ENCODE measurements around the gene CCDC40. TPM values are rescaled to one million over a fixed set of nuclear protein-coding genes. Genes with fewer than 3 reads are reported as not detected.

The CCDC40 gene
- total RNA-seq, 2 experiments from 2014 or later: not detected

DNA sequence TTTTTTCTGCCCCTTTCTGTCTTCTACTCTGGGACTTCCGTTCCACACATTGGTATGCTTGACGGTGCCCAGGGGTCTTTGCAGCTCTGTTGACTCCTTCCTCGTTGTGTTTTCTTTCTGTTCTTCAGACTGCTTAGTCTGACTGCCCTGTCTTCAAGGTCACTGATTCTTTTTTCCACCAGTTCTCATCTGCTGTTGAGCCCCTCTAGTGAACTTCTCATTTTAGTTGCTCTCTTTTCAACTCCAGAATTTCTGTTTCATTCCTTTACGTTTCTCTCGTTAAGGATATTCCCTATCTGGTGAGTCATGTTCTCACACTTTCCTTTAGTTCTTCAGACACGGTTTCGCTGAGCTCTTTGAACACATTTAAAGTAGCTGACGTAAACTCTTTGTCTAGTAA lies 78.7 kb downstream of the CCDC40 start:
- H3K27ac ChIP-seq (ENCODE audit: low read depth, low read length, poor library complexity, severe bottlenecking): no peak overlapping the region
- no peaks in the 10 kb centered on the region for H3K9me2 ChIP-seq (ENCODE audit: insufficient read depth, low read length)
- POLR2A ChIA-PET: interaction anchor here (0.7 kb wide), 1 partner anchor 36 kb away, joined by 3 read pairs; no protein-coding TSS in a partner anchor
- CTCF ChIA-PET (ENCODE audit: unreplicated experiment): interaction anchor here (0.9 kb wide), 1 partner anchor 12 kb away, joined by 3 read pairs; no protein-coding TSS in a partner anchor
- no peaks in the 10 kb centered on the region for H3K36me3 ChIP-seq (ENCODE audit: insufficient read depth, low read length)
- no peaks in the 10 kb centered on the region for H4K20me1 ChIP-seq (ENCODE audit: insufficient read depth, low read length)
- intact Hi-C loops (cut with micrococcal nuclease; ENCODE audit: unreplicated experiment): no loop called here
- no peak overlapping the region for H2AFZ ChIP-seq (ENCODE audit: low read length)
- DNase-seq (ENCODE audit: low spot score): no peak
- no peaks in the 10 kb centered on the region for H3K79me2 ChIP-seq (ENCODE audit: insufficient read depth, low read depth, low read length)
- TF ChIP-seq, protein P1, sequence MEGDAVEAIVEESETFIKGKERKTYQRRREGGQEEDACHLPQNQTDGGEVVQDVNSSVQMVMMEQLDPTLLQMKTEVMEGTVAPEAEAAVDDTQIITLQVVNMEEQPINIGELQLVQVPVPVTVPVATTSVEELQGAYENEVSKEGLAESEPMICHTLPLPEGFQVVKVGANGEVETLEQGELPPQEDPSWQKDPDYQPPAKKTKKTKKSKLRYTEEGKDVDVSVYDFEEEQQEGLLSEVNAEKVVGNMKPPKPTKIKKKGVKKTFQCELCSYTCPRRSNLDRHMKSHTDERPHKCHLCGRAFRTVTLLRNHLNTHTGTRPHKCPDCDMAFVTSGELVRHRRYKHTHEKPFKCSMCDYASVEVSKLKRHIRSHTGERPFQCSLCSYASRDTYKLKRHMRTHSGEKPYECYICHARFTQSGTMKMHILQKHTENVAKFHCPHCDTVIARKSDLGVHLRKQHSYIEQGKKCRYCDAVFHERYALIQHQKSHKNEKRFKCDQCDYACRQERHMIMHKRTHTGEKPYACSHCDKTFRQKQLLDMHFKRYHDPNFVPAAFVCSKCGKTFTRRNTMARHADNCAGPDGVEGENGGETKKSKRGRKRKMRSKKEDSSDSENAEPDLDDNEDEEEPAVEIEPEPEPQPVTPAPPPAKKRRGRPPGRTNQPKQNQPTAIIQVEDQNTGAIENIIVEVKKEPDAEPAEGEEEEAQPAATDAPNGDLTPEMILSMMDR (conservative IDR thresholded peaks at IDR 0.05; ENCODE audit: low read length): no peak
- TF ChIP-seq EZH2phosphoT487 (IDR thresholded peaks at IDR 0.05; ENCODE audit: borderline replicate concordance, low read depth, low read length): no peak
- no peak overlapping the region for H3K4me3 ChIP-seq (ENCODE audit: low read depth, low read length, poor library complexity, severe bottlenecking)
- peaks cover 8% of the 10 kb centered on the region for H3K4me1 ChIP-seq (ENCODE audit: insufficient read depth, low read length, poor library complexity, severe bottlenecking)
- BruUV-seq (replicated peaks): no TSS peak
- no peaks in the 10 kb centered on the region for H3K9me3 ChIP-seq (ENCODE audit: low read length)
- H3K4me2 ChIP-seq (ENCODE audit: low read length): no peak overlapping the region

DNA sequence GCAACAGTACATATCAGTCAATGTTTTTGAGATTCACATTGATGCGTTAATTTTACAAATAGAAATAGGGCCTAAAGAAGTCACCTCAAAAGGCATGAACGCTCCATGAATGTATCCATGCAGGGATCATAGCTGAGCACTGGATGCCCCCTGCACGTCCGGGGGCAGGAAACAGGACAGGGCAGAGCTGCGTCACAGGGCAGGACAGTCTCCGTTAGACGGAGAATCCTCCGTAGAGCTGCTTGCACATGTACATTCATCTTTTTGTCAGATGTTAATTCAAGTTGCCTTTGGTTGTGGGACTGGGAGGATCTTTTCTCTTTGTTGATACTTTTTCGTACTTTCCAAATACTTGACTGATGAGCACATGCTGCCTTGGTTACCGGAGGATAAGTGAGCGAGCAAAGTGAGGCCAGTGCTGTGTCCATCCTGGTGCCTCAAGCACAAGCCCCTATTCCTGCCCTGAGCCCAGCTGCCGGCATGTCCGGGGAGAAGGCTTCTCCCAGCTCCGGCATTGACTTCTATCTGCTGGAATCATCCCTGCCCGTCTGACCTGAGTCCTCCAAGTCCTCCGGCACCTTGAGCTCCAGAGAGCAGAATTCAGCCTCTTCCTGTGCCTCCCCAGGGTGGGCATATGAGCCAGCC lies 80.0 kb downstream of the CCDC40 start:
- BruUV-seq (replicated peaks): no TSS peak
- no peak for TF ChIP-seq EZH2phosphoT487 (IDR thresholded peaks at IDR 0.05; ENCODE audit: borderline replicate concordance, low read depth, low read length)
- TF ChIP-seq, protein P1 (conservative IDR thresholded peaks at IDR 0.05; ENCODE audit: low read length): no peak
- peaks cover 8% of the 10 kb centered on the region for H3K4me1 ChIP-seq (ENCODE audit: insufficient read depth, low read length, poor library complexity, severe bottlenecking)
- ChIA-PET CTCF (ENCODE audit: unreplicated experiment) (no interaction called here), POLR2A (no interaction called here)
- H3K4me2 ChIP-seq (ENCODE audit: low read length): no peak overlapping the region
- DNase-seq (ENCODE audit: low spot score): no peak
- H3K9me2 ChIP-seq (ENCODE audit: insufficient read depth, low read length): no peaks in the 10 kb centered on the region
- no peaks in the 10 kb centered on the region for H3K9me3 ChIP-seq (ENCODE audit: low read length)
- no peak overlapping the region for H2AFZ ChIP-seq (ENCODE audit: low read length)
- H4K20me1 ChIP-seq (ENCODE audit: insufficient read depth, low read length): no peaks in the 10 kb centered on the region
- no peak overlapping the region for H3K27ac ChIP-seq (ENCODE audit: low read depth, low read length, poor library complexity, severe bottlenecking)
- no peaks in the 10 kb centered on the region for H3K36me3 ChIP-seq (ENCODE audit: insufficient read depth, low read length)
- no peak overlapping the region for H3K4me3 ChIP-seq (ENCODE audit: low read depth, low read length, poor library complexity, severe bottlenecking)
- H3K79me2 ChIP-seq (ENCODE audit: insufficient read depth, low read depth, low read length): no peaks in the 10 kb centered on the region
- intact Hi-C loops (cut with micrococcal nuclease; ENCODE audit: unreplicated experiment): no loop called here

DNA sequence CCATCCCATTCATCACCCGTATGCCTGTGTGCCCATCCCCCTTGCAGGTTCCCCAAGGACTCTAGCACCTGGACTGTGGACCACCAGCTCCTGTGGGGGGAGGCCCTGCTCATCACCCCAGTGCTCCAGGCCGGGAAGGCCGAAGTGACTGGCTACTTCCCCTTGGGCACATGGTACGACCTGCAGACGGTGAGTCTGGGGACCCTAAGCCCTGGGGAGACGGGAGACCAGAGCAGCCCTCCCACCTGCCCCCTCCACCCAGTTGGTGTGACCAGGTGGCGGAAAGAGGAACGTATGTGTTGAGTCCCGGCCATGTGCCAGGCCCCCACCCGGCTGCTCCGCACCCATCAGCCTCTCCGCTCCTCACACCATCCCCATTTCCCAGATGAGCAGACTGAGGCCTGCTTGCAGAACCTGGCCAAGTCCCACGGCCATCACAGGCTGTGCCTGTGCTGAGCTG lies 80.5 kb downstream of the CCDC40 start:
- H3K4me3 ChIP-seq (ENCODE audit: low read depth, low read length, poor library complexity, severe bottlenecking): no peak overlapping the region
- no peaks in the 10 kb centered on the region for H3K79me2 ChIP-seq (ENCODE audit: insufficient read depth, low read depth, low read length)
- no peak overlapping the region for H2AFZ ChIP-seq (ENCODE audit: low read length)
- ChIA-PET POLR2A (no interaction called here), CTCF (ENCODE audit: unreplicated experiment) (no interaction called here)
- H4K20me1 ChIP-seq (ENCODE audit: insufficient read depth, low read length): no peaks in the 10 kb centered on the region
- no peaks in the 10 kb centered on the region for H3K9me2 ChIP-seq (ENCODE audit: insufficient read depth, low read length)
- peaks cover 8% of the 10 kb centered on the region for H3K4me1 ChIP-seq (ENCODE audit: insufficient read depth, low read length, poor library complexity, severe bottlenecking)
- intact Hi-C loops (cut with micrococcal nuclease; ENCODE audit: unreplicated experiment): no loop called here
- no peaks in the 10 kb centered on the region for H3K36me3 ChIP-seq (ENCODE audit: insufficient read depth, low read length)
- no peak overlapping the region for H3K4me2 ChIP-seq (ENCODE audit: low read length)
- H3K9me3 ChIP-seq (ENCODE audit: low read length): no peaks in the 10 kb centered on the region
- BruUV-seq (replicated peaks): no TSS peak
- TF ChIP-seq, protein P1 (conservative IDR thresholded peaks at IDR 0.05; ENCODE audit: low read length): no peak
- no peak for TF ChIP-seq EZH2phosphoT487 (IDR thresholded peaks at IDR 0.05; ENCODE audit: borderline replicate concordance, low read depth, low read length)
- DNase-seq (ENCODE audit: low spot score): no peak
- no peak overlapping the region for H3K27ac ChIP-seq (ENCODE audit: low read depth, low read length, poor library complexity, severe bottlenecking)
